Heart right ventricle (tissue), 16 donors: ENCODE measurements around the gene FANCC. TPM values are rescaled to one million over a fixed set of nuclear protein-coding genes. Genes with fewer than 3 reads are reported as not detected.
A peak's percentile ranks its signal among the peaks of the same experiment; 100 is the strongest.

Experiments
- ATAC-seq, 8 donors: fragments of 200-7000 bp; cut with Tn5 transposase; one replicate each; pipeline ENCODE4 v1.9.1; 2020; ENCODE audit warnings: mild to moderate bottlenecking in 8 of 8, moderate library complexity in 8 of 8, moderate number of reproducible peaks in 1 of 8
- DNase-seq, 2 donors: peaks; one replicate each; pipeline ENCODE4 v3.0.0-alpha.2; 2020
- H3K27ac ChIP-seq, 10 donors: fragments of 200-600 bp; sonication (generic) in 2 of 10; one replicate each; pipeline versions ENCODE4 v1.5.0 to v1.8.0; 2020 to 2022; ENCODE audit warnings: mild to moderate bottlenecking in 3 of 10
- H3K27me3 ChIP-seq, 7 donors: fragments of 200-600 bp; one replicate each; pipeline ENCODE4 v1.8.0; 2021 to 2022; ENCODE audit warnings: mild to moderate bottlenecking in 2 of 7
- H3K36me3 ChIP-seq, 9 donors: fragments of 200-600 bp; sonication (generic) in 1 of 9; one replicate each; pipeline versions ENCODE4 v1.5.0 to v1.8.0; 2020 to 2022; ENCODE audit warnings: mild to moderate bottlenecking in 2 of 9
- H3K4me1 ChIP-seq, 9 donors: fragments of 200-600 bp; sonication (generic) in 1 of 9; one replicate each; pipeline versions ENCODE4 v1.5.0 to v1.8.0; 2020 to 2022; ENCODE audit warnings: mild to moderate bottlenecking in 4 of 9
- H3K4me3 ChIP-seq, 10 donors: fragments of 200-600 bp; sonication (generic) in 2 of 10; one replicate each; pipeline versions ENCODE4 v1.5.0 to v1.8.0; 2020 to 2022; ENCODE audit warnings: mild to moderate bottlenecking in 7 of 10, moderate library complexity in 2 of 10
- H3K9me3 ChIP-seq, 11 donors: fragments of 200-600 bp in 10 of 11; sonication (generic) in 2 of 11; one replicate each; pipeline versions ENCODE4 v1.5.0 to v1.8.0; 2013 to 2022; ENCODE audit warnings: mild to moderate bottlenecking in 2 of 11, control low read depth in 1 of 11, moderate library complexity in 1 of 11
- WGBS, 2 donors: extraction: QIAGEN DNeasy Blood & Tissue Kit; methylation state at CpG; one replicate each; pipeline ENCODE4 v1.1.7; 2013; ENCODE audit warnings: inconsistent platforms in 1 of 2; 5-methylcytosine and 5-hydroxymethylcytosine counted together
- intact Hi-C, 10 donors: fragments of 100-400 bp; cut with DNase I; formaldehyde crosslinking; loops; one replicate each; pipeline versions ENCODE4 v1.11.1 to v1.14.2; 2022
- polyA plus RNA-seq, 2 donors: library from polyadenylated mRNA; stranded (reverse); fragments of 200-250 nt; gene quantifications; one replicate each; pipeline ENCODE4 v1.2.3, GENCODE V29; 2013
- total RNA-seq, 10 donors: library from RNA; stranded (reverse); fragmentation: NEBNext Ultra II Directional in 3 of 10; extraction: Animal tissue kit (Norgen Biotek cat#: 25700) in 3 of 10; gene quantifications; one replicate each; pipeline versions ENCODE4 v1.2.1 to v1.2.4, GENCODE V29; 2021 to 2023
- TF ChIP-seq, protein P1 (sequence below), 9 donors: fragments of 200-600 bp; sonication (generic) in 2 of 9; IDR thresholded peaks; one replicate each; pipeline versions ENCODE4 v1.5.0 to v1.8.0; 2021 to 2022; ENCODE audit warnings: antibody characterized with exemption in 9 of 9, mild to moderate bottlenecking in 5 of 9, moderate library complexity in 1 of 9
- donor health status: Arrhythmogenic right ventricular cardiomyopathy.
- donor health status: ischemic (EF 13 %, LVEDD 7.1; RV severe dilation, severe dysfunction).
- donor health status: healthy with polysubstance abuse.
- donor health status: DM: no; HTN: yes; CAD: no.
- donor health status: DM: no; HTN: no; CAD: no.
- donor health status: ischemic (EF 25% LVEDD 6.9; RV normal size, moderate dysfunction).
- donor health status: ischemic (EF 25% LVEDD 5.7; RV mildly dilated, moderate dysfunction).
- donor health status: healthy.
- donor health status: DM: yes; HTN: yes; CAD: no.
- donor health status: Ischemic cardiomyopathy.
- donor health status: ischemic (EF 35%, LVEDD 5.7; RV mildly dilated, moderate dysfunction).
- donor health status: nonischemic (EF 11% LVEDD 7.7; RV severe dilation, severe dysfunction).
- donor health status: DM: yes; HTN: yes; CAD: no.
- donor health status: PGD.
- donor health status: ischemic (EF 29% LVEDD 5.4; RV normal size, mild dysfunction).
- donor health status: nonischemic (EF 23%, LVEDD 6.1; RV moderate dilation, normal function).

Gene FANCC
- total and polyA plus RNA-seq, 12 donors = 2.9 to 6.8 (median 4.3) TPM

GRCh38 chr9:95091601-95092261, 225.8 kb downstream of the FANCC start:
- DNase-seq = no peak
- H3K36me3 ChIP-seq = peaks cover 0 to 52% (median 9%) of the 10 kb centered on the region in 9 donors
- ATAC-seq = peak in 6 of 8 donors; percentile 1 to 13 (median 4)
- intact Hi-C loops = loop anchor here in 3 of 10 donors (2.0 to 5.0 kb wide), 3 partner anchors 31 to 159 kb away; no protein-coding TSS in a partner anchor
- H3K27me3 ChIP-seq = no peaks in the 10 kb centered on the region
- peaks cover 44 to 98% (median 91%) of the 10 kb centered on the region in 9 donors for H3K4me1 ChIP-seq
- 40 to 46% methylated on average over 12 of the region's 12 CpGs for WGBS, 2 donors
- TF ChIP-seq, protein P1, sequence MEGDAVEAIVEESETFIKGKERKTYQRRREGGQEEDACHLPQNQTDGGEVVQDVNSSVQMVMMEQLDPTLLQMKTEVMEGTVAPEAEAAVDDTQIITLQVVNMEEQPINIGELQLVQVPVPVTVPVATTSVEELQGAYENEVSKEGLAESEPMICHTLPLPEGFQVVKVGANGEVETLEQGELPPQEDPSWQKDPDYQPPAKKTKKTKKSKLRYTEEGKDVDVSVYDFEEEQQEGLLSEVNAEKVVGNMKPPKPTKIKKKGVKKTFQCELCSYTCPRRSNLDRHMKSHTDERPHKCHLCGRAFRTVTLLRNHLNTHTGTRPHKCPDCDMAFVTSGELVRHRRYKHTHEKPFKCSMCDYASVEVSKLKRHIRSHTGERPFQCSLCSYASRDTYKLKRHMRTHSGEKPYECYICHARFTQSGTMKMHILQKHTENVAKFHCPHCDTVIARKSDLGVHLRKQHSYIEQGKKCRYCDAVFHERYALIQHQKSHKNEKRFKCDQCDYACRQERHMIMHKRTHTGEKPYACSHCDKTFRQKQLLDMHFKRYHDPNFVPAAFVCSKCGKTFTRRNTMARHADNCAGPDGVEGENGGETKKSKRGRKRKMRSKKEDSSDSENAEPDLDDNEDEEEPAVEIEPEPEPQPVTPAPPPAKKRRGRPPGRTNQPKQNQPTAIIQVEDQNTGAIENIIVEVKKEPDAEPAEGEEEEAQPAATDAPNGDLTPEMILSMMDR (IDR thresholded peaks at IDR 0.05) = no peak
- no peak overlapping the region for H3K4me3 ChIP-seq
- no peaks in the 10 kb centered on the region for H3K9me3 ChIP-seq
- peak overlapping the region; percentile 25 to 88 (median 80) for H3K27ac ChIP-seq

- Histone ChIP-seq H3K4me1 (peaks cover 44 to 100% (median 95%) of the 10 kb centered on the region in 9 donors), H3K27me3 (no peaks in the 10 kb centered on the region), H3K4me3 (no peak overlapping the region), H3K36me3 (peaks cover 0 to 52% (median 14%) of the 10 kb centered on the region in 9 donors), H3K27ac (peak overlapping the region; percentile 16 to 88 (median 80)), H3K9me3 (no peaks in the 10 kb centered on the region)
- intact Hi-C loops = loop anchor here in 3 of 10 donors (2.0 to 5.0 kb wide), 3 partner anchors 32 to 159 kb away; no protein-coding TSS in a partner anchor
- DNase-seq (no peak), ATAC-seq (peak in 6 of 8 donors; percentile 0 to 19 (median 8))
- 61 to 71% methylated on average over 14 of the region's 14 CpGs for WGBS, 2 donors
- TF ChIP-seq, protein P1 (IDR thresholded peaks at IDR 0.05) = no peak
Measured at GRCh38 chr9:95090871-95091577, 226.5 kb downstream of the FANCC start.

DNA sequence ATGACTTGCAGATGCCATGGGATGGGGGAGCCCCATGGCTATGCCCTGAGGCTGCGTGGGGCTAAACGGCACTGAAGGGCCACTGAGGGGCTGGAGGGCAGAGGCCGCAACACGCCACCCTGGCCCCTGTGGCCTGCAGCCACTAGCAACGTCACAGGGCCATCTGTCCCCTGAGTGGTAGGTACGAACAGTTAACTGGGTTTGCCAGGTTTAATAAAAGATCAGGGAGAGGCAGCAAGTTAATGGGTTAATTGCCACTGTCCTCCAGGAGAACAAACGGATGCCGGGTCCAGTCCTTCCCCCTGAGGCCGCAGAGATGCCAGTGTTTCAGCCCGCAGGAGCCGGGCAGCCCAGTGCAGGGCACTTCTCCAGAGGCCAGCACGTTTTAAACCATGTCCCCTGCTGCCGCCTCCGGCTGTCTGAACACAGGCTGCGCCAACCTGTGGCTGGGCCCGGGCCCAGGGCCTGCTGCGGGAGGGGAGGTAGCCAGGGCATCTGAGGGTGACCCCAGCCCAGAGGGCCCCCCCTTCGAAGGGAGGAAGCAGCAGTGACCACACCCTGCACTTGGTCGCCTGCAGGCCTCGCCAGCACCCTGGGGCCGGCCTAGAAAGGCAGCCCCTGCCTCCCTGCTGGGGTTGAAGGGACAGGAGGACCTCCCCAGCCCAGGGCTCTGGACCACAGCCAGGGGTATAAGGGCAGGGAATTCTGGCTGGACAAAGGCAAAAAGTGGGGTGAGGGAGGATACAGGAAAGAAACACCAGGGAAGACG, 227.3 kb downstream of the FANCC start:
- Histone ChIP-seq H3K27ac (peak overlapping the region; percentile 16 to 88 (median 80)), H3K4me1 (peaks cover 43 to 100% (median 94%) of the 10 kb centered on the region in 9 donors), H3K4me3 (no peak overlapping the region), H3K36me3 (peaks cover 0 to 58% (median 22%) of the 10 kb centered on the region in 9 donors), H3K27me3 (no peaks in the 10 kb centered on the region), H3K9me3 (no peaks in the 10 kb centered on the region)
- TF ChIP-seq, protein P1 (IDR thresholded peaks at IDR 0.05) = peak in 2 of 9 donors; percentile 24 to 25
- ATAC-seq (peak; percentile 41 to 76 (median 60)), DNase-seq (peak; percentile 66 to 71)
- 26 to 35% methylated on average over 22 of the region's 22 CpGs for WGBS, 2 donors
- intact Hi-C loops = loop anchor here in 3 of 10 donors (2.0 to 5.0 kb wide), 3 partner anchors 33 to 158 kb away; no protein-coding TSS in a partner anchor
